Mucosa of rectum (tissue), 2 donors: ENCODE measurements around the gene NRP2.

Experiments used
- H3K27ac ChIP-seq, 2 donors: one replicate each; pipeline ENCODE4 v1.7.0; 2013; ENCODE audit warnings: inconsistent platforms in 2 of 2, low read depth in 2 of 2, low read length in 2 of 2
- H3K27me3 ChIP-seq, 2 donors: one replicate each; pipeline ENCODE4 v1.7.0; 2013; ENCODE audit warnings: low read length in 2 of 2; ENCODE audit not compliant: control insufficient read depth in 2 of 2, insufficient read depth in 2 of 2
- H3K36me3 ChIP-seq, 2 donors: one replicate each; pipeline ENCODE4 v1.7.0; 2013; ENCODE audit warnings: low read length in 2 of 2; ENCODE audit not compliant: control insufficient read depth in 2 of 2, insufficient read depth in 2 of 2
- H3K4me1 ChIP-seq, 2 donors: one replicate each; pipeline ENCODE4 v1.7.0; 2013; ENCODE audit warnings: low read length in 2 of 2, mild to moderate bottlenecking in 1 of 2; ENCODE audit not compliant: control insufficient read depth in 2 of 2, insufficient read depth in 2 of 2
- H3K4me3 ChIP-seq, 2 donors: one replicate each; pipeline ENCODE4 v1.7.0; 2013; ENCODE audit warnings: low read length in 2 of 2
- H3K9ac ChIP-seq, 2 donors: one replicate each; pipeline ENCODE4 v1.7.0; 2013; ENCODE audit warnings: low read length in 2 of 2, low read depth in 1 of 2, mild to moderate bottlenecking in 1 of 2
- H3K9me3 ChIP-seq, 2 donors: one replicate each; pipeline ENCODE4 v1.7.0; 2013; ENCODE audit warnings: low read length in 2 of 2; ENCODE audit not compliant: control insufficient read depth in 2 of 2
- donor health status: healthy.
- donor health status: Normal muscosa, but diverticular disease.

The NRP2 gene

DNA sequence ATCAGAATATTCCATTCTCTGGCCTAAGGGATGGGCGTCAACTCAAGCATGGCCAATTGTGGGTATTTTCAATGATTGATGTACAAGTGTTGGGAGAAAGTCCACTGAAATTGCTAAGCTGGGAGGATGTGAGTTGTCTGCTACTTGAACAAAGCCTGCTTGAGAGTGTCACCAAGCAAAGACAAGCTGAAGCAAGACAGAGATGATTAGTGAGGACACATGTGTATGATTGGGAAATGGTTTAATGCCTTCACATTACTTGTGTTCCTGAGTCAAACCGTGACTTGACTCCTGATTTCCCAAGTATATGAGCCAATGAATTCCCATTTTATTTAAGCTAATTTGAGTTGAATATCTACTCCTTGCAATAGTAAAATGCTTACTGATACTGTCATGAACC, 23.7 kb upstream of the NRP2 start:
- Histone ChIP-seq H3K27ac (no peak overlapping the region), H3K9me3 (no peaks in the 10 kb centered on the region)

DNA sequence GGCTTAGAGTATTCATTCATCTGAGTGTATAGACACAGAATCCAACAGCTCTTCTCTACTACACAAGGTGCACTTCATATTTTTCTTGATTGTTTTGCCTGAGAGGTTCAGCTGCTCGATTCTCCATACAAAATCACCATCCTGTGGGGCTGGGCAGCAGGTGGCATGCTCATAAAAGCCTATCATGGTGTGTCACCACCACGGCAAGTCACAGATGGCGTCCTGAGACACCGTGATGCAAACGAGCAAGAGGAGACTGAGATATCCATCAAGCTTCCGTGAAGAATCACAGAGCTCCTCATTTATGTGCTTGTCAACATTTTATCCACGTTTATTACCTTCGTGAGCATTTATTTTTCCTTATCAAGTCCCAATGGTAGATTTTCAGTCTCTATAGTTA, 22.4 kb upstream of the NRP2 start:
- no peak overlapping the region for H3K27ac ChIP-seq
- no peak overlapping the region for H3K9ac ChIP-seq
- H3K36me3 ChIP-seq, result no peaks in the 10 kb centered on the region
- H3K27me3 ChIP-seq, result no peaks in the 10 kb centered on the region
- no peak overlapping the region for H3K4me3 ChIP-seq
- no peaks in the 10 kb centered on the region for H3K9me3 ChIP-seq
- no peaks in the 10 kb centered on the region for H3K4me1 ChIP-seq

More for the DNA sequence above, 23.7 kb upstream of the NRP2 start:
- Histone ChIP-seq H3K9ac (no peak overlapping the region), H3K4me1 (no peaks in the 10 kb centered on the region), H3K36me3 (no peaks in the 10 kb centered on the region), H3K4me3 (no peak overlapping the region), H3K27me3 (no peaks in the 10 kb centered on the region)

DNA sequence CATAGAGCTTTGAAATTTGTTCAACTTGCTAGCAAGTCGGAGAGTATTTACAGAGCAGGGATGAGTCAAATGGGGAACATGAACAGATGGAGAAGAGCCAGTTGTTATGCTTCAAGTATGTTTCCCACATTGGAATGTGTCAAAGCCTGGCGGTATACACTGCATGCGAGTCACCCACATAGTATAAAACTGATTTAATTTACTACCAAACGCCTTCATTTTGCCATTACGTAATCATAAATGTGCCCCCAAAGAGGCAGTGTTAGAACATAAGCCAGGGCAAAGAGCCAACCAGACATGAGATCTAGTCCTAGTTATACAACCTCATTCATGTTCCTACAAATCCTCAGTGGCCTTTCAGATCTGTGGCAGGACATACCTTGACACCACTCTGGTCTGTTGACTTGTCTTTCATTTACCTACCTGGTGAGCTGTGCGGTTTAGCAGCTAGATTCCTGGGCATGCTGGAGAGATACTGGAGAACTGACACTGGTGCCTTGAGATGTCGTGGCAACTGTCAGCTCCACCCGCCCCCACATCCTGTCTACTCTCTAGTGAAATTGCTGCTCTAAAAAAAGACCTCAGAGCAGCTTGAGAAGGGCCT, 21.7 kb upstream of the NRP2 start:
- H3K9ac ChIP-seq, result no peak overlapping the region
- H3K27ac ChIP-seq, result no peak overlapping the region

DNA sequence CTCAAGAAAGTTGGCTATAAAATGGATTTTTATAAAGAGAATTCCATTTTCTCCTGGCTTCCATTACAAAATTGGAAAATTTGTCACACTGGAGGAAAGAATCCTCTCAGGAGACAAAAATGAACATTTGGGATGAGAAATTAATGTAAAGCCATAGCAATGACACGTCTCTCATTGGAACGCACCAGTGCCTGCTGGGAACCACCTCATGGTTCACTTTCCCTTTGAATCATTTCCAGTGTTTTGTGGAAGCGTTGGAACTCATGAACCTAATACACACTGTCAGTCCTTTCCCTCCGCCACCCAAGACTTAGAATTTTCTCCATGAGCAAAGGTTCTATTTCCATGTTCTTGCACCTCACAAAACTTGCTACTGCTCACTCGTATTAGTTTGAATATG, 21.0 kb upstream of the NRP2 start:
- H3K4me3 ChIP-seq, result no peak overlapping the region
- no peak overlapping the region for H3K9ac ChIP-seq
- no peaks in the 10 kb centered on the region for H3K36me3 ChIP-seq
- H3K4me1 ChIP-seq, result no peaks in the 10 kb centered on the region
- H3K9me3 ChIP-seq, result no peaks in the 10 kb centered on the region
- H3K27ac ChIP-seq, result no peak overlapping the region
- H3K27me3 ChIP-seq, result no peaks in the 10 kb centered on the region

More for the DNA sequence above, 21.7 kb upstream of the NRP2 start:
- Histone ChIP-seq H3K4me1 (no peaks in the 10 kb centered on the region), H3K4me3 (no peak overlapping the region), H3K9me3 (no peaks in the 10 kb centered on the region), H3K27me3 (no peaks in the 10 kb centered on the region), H3K36me3 (no peaks in the 10 kb centered on the region)

DNA sequence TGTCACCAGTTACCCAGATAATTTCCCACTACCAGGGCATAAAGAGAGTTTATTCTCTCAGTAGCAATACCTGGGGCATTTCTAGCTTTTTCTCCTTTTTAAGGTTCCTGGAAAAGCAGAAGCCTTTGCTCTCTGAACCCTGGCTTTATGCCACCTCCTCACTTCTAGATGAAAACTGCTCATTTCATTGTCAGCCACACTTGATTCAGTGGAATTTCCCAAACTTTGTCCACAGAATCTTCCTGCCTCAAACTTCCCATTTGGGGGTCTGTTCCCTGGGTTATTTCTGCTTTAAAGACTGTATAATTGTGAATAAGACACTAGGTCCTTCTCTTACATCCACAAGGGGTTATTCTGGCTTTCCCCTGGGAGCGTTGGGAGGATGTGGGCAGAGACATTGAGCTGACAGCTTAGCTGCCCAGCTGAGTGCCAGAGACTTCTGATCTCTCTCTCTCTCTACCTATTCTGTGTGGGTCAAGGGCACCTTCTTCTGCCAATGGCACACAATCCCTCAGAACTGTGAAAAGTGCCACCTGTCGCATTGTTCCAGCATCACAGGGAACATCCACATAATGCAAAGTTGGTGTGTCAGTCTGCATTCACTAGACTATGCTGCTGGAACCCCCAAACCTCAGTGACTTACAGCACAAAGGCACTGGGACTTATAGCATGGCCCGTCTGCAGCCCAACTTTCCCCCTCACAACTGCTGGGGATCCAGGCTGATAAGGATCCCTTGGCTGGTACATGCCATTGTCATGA, 19.9 kb upstream of the NRP2 start:
- H3K9ac ChIP-seq, result no peak overlapping the region
- H3K27ac ChIP-seq, result no peak overlapping the region
- no peaks in the 10 kb centered on the region for H3K4me1 ChIP-seq
- no peak overlapping the region for H3K4me3 ChIP-seq
- H3K27me3 ChIP-seq, result no peaks in the 10 kb centered on the region
- H3K36me3 ChIP-seq, result no peaks in the 10 kb centered on the region
- H3K9me3 ChIP-seq, result no peaks in the 10 kb centered on the region

DNA sequence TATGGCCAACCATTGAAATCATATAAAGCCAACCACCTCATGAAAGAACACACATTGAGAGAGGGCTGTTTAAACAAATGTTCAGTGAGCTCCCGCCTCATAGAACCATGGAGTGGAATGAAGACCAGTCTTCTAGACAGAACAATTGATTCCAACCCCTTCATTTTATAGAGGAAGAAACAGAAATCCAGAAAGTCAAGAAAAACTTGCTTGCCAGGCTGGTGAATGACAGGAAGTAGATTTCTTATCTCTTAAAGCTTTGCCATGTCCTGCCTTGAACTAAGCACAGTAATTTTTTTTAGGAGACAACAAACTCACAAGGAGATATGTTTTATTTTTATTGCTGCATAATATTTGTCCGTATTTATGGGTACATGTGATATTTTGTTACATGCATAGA, 16.5 kb upstream of the NRP2 start:
- H3K27ac ChIP-seq, result no peak overlapping the region
- H3K36me3 ChIP-seq, result no peaks in the 10 kb centered on the region
- H3K27me3 ChIP-seq, result no peaks in the 10 kb centered on the region
- no peak overlapping the region for H3K4me3 ChIP-seq
- no peaks in the 10 kb centered on the region for H3K4me1 ChIP-seq
- no peaks in the 10 kb centered on the region for H3K9me3 ChIP-seq
- H3K9ac ChIP-seq, result no peak overlapping the region

DNA sequence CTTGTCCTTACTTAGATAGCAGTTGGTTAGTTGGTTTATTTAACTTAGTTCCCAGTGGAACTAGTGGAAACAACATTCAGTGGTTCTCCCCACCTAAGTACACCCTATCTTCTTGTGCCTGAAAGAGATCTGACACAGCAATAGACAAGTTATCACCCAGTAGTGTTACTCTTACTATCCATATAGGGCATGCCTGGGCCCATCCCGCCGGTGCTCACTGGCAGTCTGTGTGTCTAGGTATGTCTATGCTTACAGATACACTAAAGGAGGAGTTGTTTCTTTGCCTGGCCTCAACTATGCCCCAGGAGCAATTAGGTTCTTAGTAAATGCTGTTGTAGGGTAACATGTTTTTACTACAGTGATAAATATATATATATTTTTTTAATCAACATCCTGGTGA, 12.0 kb upstream of the NRP2 start:
- Histone ChIP-seq H3K4me1 (no peaks in the 10 kb centered on the region), H3K4me3 (no peak overlapping the region), H3K27ac (no peak overlapping the region), H3K36me3 (no peaks in the 10 kb centered on the region), H3K27me3 (no peaks in the 10 kb centered on the region), H3K9ac (no peak overlapping the region), H3K9me3 (no peaks in the 10 kb centered on the region)

DNA sequence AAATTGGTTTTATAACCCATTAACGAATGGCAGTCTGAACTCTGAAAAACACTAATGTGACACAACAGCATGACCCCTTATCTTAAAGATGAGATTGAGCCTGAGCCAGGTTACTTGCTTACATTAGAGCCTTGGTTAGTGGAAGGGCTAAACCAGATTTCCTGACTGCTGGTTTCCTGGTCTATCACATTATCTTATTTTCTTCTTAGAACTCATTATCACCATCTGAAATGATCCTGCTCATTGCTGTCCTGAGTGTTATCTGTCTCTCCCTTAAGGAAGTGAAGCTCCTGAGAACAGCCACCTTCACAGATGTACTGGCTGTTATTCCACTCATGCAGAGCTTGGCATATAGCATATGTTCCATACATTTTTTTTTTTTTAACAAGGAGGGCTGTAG, 9.0 kb upstream of the NRP2 start:
- Histone ChIP-seq H3K4me3 (no peak overlapping the region), H3K27ac (no peak overlapping the region), H3K9ac (no peak overlapping the region), H3K9me3 (no peaks in the 10 kb centered on the region), H3K4me1 (no peaks in the 10 kb centered on the region), H3K36me3 (no peaks in the 10 kb centered on the region), H3K27me3 (no peaks in the 10 kb centered on the region)

DNA sequence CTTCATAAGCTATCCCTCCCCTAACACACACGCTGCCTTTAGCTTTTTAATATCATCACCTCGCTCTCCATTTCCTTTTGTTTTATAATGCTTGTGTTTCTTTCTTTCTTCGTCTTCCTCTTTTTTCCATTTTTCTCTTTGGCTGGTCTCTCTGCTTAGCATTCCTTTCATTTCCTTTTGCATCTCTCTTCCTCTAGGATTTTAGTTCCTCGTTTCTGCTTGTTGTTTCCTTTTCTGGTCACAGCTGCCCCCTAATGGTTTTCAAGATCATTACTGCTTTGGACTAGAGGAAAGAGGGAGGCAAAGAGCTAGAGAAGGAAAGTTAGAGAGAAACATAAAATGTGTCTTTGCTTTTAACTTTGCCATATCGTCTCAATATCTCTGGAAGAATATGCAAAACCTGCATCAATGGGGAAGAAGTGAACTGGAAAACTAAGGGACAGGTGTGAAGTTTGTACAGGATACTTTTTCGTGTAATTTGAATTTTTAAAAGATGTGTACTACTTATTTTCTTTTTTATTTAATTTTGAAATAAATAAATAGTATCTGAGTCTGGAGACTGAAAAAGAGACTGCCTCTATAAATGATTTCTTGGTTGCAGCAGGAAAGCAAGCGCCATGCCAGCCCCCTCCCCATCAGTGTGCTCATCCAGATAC, 6.3 kb upstream of the NRP2 start:
- H3K36me3 ChIP-seq, result no peaks in the 10 kb centered on the region
- H3K9ac ChIP-seq, result no peak overlapping the region
- H3K9me3 ChIP-seq, result no peaks in the 10 kb centered on the region
- no peak overlapping the region for H3K27ac ChIP-seq
- H3K4me1 ChIP-seq, result peaks cover 0 to 5% of the 10 kb centered on the region in 2 donors
- H3K4me3 ChIP-seq, result no peak overlapping the region
- peaks cover 0 to 3% of the 10 kb centered on the region in 2 donors for H3K27me3 ChIP-seq

DNA sequence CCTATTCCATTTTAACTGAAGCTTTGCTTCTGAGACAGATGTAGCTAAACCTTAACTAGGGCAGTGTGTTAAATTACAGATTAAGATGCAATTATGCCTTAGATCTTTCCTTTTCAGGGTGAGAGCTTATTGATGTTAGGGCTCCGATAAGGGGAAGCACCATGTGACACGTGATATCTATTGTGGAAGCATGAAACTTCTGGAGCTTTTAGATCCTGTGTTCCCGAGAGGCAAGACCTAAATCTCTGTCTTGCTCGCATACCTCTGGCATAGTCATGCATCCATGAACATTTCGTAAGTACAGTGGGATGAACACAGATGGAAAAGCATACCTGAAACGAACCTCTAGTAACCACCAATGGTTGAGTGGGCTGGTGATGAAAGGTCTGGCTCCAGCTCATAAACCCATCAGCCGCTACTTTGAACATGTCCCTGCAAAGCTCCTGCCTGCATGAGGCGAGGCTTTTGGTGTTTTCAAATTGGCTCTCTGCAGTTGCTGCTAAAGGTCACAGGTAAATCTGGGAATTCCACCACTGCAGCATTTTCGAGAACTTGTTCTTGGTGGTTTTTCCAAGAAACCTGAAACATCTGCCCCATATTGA, 3.7 kb upstream of the NRP2 start:
- Histone ChIP-seq H3K4me1 (peaks cover 3 to 11% of the 10 kb centered on the region in 2 donors), H3K9me3 (no peaks in the 10 kb centered on the region), H3K36me3 (no peaks in the 10 kb centered on the region), H3K27me3 (peaks cover 17 to 18% of the 10 kb centered on the region in 2 donors), H3K4me3 (no peak overlapping the region), H3K27ac (no peak overlapping the region), H3K9ac (no peak overlapping the region)
